Liver (tissue), 9 donors: Measurements from ENCODE around the gene TRIOBP. TPM values are rescaled to one million over a fixed set of nuclear protein-coding genes. Genes with fewer than 3 reads are reported as not detected.

Experiments
- DNase-seq: peaks from one replicate; pipeline ENCODE4 v3.0.0-alpha.2; 2017; ENCODE audit warnings: low spot score
- H3K27ac ChIP-seq, 2 donors: one replicate each; pipeline ENCODE4 v1.7.0; 2013; ENCODE audit warnings: inconsistent platforms in 2 of 2, low read length in 2 of 2, control low read depth in 1 of 2, low read depth in 1 of 2, mild to moderate bottlenecking in 1 of 2
- H3K27me3 ChIP-seq, 4 donors: one replicate each; pipeline versions ENCODE4 v1.6.1 to v1.7.0; 2013; ENCODE audit warnings: low read length in 3 of 4, inconsistent platforms in 1 of 4, mild to moderate bottlenecking in 1 of 4, moderate library complexity in 1 of 4; ENCODE audit not compliant: control insufficient read depth in 4 of 4, insufficient read depth in 4 of 4
- H3K36me3 ChIP-seq, 4 donors: one replicate each; pipeline versions ENCODE4 v1.6.1 to v1.7.0; 2013; ENCODE audit warnings: low read length in 3 of 4, mild to moderate bottlenecking in 3 of 4, low read depth in 1 of 4, moderate library complexity in 1 of 4; ENCODE audit not compliant: control insufficient read depth in 4 of 4, insufficient read depth in 3 of 4
- H3K4me1 ChIP-seq, 4 donors: one replicate each; pipeline versions ENCODE4 v1.6.1 to v1.7.0; 2013; ENCODE audit warnings: low read length in 3 of 4, mild to moderate bottlenecking in 3 of 4, moderate library complexity in 1 of 4; ENCODE audit not compliant: control insufficient read depth in 4 of 4, insufficient read depth in 4 of 4
- H3K4me3 ChIP-seq, 3 donors: one replicate each; pipeline versions ENCODE4 v1.6.1 to v1.7.0; 2013; ENCODE audit warnings: low read length in 3 of 3, control low read depth in 1 of 3, low read depth in 1 of 3, mild to moderate bottlenecking in 1 of 3
- H3K9ac ChIP-seq, 2 donors: one replicate each; pipeline ENCODE4 v1.7.0; 2013; ENCODE audit warnings: low read length in 2 of 2, mild to moderate bottlenecking in 2 of 2, moderate library complexity in 2 of 2, control low read depth in 1 of 2, low read depth in 1 of 2
- H3K9me3 ChIP-seq, 4 donors: one replicate each; pipeline versions ENCODE4 v1.6.1 to v1.7.0; 2013; ENCODE audit warnings: low read length in 3 of 4; ENCODE audit not compliant: control insufficient read depth in 4 of 4
- EGR1 ChIP-seq, 2 donors: IDR thresholded peaks; 2 replicates each; pipeline ENCODE4 v1.6.1; 2016 to 2018; ENCODE audit warnings: antibody characterized with exemption in 2 of 2, low read depth in 2 of 2
- FOXA1 ChIP-seq: IDR thresholded peaks from 2 replicates; pipeline ENCODE4 v1.6.1; 2016; ENCODE audit warnings: antibody characterized with exemption
- FOXA2 ChIP-seq: IDR thresholded peaks from 2 replicates; pipeline ENCODE4 v1.6.1; 2016; ENCODE audit warnings: antibody characterized with exemption
- HNF4A ChIP-seq, 2 donors: conservative IDR thresholded peaks; 2 replicates each; pipeline ENCODE4 v1.6.1; 2016; ENCODE audit warnings: antibody characterized with exemption in 2 of 2, mild to moderate bottlenecking in 2 of 2
- HNF4G ChIP-seq: IDR thresholded peaks from 2 replicates; pipeline ENCODE4 v1.6.1; 2016; ENCODE audit warnings: antibody characterized with exemption
- MAX ChIP-seq: IDR thresholded peaks from 2 replicates; pipeline ENCODE4 v1.6.1; 2016; ENCODE audit warnings: antibody characterized with exemption
- NR2F2 ChIP-seq: IDR thresholded peaks from 2 replicates; pipeline ENCODE4 v1.6.1; 2016; ENCODE audit warnings: antibody characterized with exemption
- RAD21 ChIP-seq, 2 donors: IDR thresholded peaks; 2 replicates each; pipeline ENCODE4 v1.6.1; 2016; ENCODE audit warnings: antibody characterized with exemption in 2 of 2, mild to moderate bottlenecking in 2 of 2
- SP1 ChIP-seq: IDR thresholded peaks from 2 replicates; pipeline ENCODE4 v1.6.1; 2018; ENCODE audit warnings: antibody characterized with exemption, mild to moderate bottlenecking
- YY1 ChIP-seq: IDR thresholded peaks from 2 replicates; pipeline ENCODE4 v1.6.1; 2016; ENCODE audit warnings: antibody characterized with exemption, mild to moderate bottlenecking
- WGBS: extraction: QIAGEN DNeasy Blood & Tissue Kit; methylation state at CpG from one replicate; pipeline ENCODE4 v1.1.7; 2013; 5-methylcytosine and 5-hydroxymethylcytosine counted together
- polyA plus RNA-seq, 2 donors: library from polyadenylated mRNA; stranded (reverse) in 1 of 2; unstranded in 1 of 2; fragments of 200-250 nt in 1 of 2; fragments of >200 nt in 1 of 2; fragmentation: Nextera tagmentation in 1 of 2; extraction: Ambion mirVana in 1 of 2; gene quantifications; one replicate each; pipeline versions ENCODE4 v1.2.1 to v1.2.3, GENCODE V29; 2013 to 2015
- total RNA-seq, 2 donors: library from RNA; depleted of rRNA; stranded (reverse); fragments of >200 nt; gene quantifications; one replicate each; pipeline ENCODE4 v1.2.3, GENCODE V29; 2014
- TF ChIP-seq, protein P1 (sequence below): fragments of 150-350 bp; IDR thresholded peaks from 2 replicates; pipeline ENCODE4 v1.5.1; 2017; ENCODE audit warnings: improper control_type of control experiment, low read depth, low read length; ENCODE audit not compliant: missing input control
- TF ChIP-seq, protein P2 (sequence below): IDR thresholded peaks from 2 replicates; pipeline ENCODE4 v1.6.1; 2016; ENCODE audit warnings: antibody characterized with exemption
- TF ChIP-seq, protein P3 (sequence below): IDR thresholded peaks from 2 replicates; pipeline ENCODE4 v1.6.1; 2016; ENCODE audit warnings: antibody characterized with exemption, mild to moderate bottlenecking
- TF ChIP-seq, protein P4 (sequence below): IDR thresholded peaks from 2 replicates; pipeline ENCODE4 v1.6.1; 2016; ENCODE audit warnings: antibody characterized with exemption
- donor health status: healthy.
- donor health status: healthy.
- donor health status: healthy.
- donor health status: healthy.
- donor health status: healthy.

The TRIOBP gene
- total and polyA plus RNA-seq, 4 donors = 4.8 to 41.1 (median 21.6) TPM

- Histone ChIP-seq H3K36me3 (peaks cover 0 to 9% (median 2%) of the 10 kb centered on the region in 4 donors), H3K27ac (peak overlapping the region in 1 of 2 donors; percentile 10), H3K4me1 (peaks cover 10 to 52% (median 39%) of the 10 kb centered on the region in 4 donors), H3K4me3 (peak overlapping the region in 1 of 3 donors; percentile 26), H3K9ac (no peak overlapping the region), H3K27me3 (no peaks in the 10 kb centered on the region), H3K9me3 (no peaks in the 10 kb centered on the region)
- WGBS = 4% methylated on average over 29 of the region's 29 CpGs
- TF ChIP-seq, protein P1, sequence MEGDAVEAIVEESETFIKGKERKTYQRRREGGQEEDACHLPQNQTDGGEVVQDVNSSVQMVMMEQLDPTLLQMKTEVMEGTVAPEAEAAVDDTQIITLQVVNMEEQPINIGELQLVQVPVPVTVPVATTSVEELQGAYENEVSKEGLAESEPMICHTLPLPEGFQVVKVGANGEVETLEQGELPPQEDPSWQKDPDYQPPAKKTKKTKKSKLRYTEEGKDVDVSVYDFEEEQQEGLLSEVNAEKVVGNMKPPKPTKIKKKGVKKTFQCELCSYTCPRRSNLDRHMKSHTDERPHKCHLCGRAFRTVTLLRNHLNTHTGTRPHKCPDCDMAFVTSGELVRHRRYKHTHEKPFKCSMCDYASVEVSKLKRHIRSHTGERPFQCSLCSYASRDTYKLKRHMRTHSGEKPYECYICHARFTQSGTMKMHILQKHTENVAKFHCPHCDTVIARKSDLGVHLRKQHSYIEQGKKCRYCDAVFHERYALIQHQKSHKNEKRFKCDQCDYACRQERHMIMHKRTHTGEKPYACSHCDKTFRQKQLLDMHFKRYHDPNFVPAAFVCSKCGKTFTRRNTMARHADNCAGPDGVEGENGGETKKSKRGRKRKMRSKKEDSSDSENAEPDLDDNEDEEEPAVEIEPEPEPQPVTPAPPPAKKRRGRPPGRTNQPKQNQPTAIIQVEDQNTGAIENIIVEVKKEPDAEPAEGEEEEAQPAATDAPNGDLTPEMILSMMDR = peak; percentile 88
- no peak for TF ChIP-seq MAX
- peak; percentile 97 to 99 for TF ChIP-seq RAD21 (IDR thresholded peaks at IDR 0.05)
- TF ChIP-seq SP1 = peak; percentile 31
- DNase-seq = peak; percentile 93
These were observed 121.0 kb downstream of the TRIOBP start for GRCh38 chr22:37817705-37818408.

GRCh38 chr22:37818409-37819104, 121.7 kb downstream of the TRIOBP start:
- peaks cover 0 to 6% (median 2%) of the 10 kb centered on the region in 4 donors for H3K36me3 ChIP-seq
- peaks cover 10 to 59% (median 46%) of the 10 kb centered on the region in 4 donors for H3K4me1 ChIP-seq
- WGBS = 3% methylated on average over 68 of the region's 68 CpGs
- H3K9me3 ChIP-seq = no peaks in the 10 kb centered on the region
- H3K27ac ChIP-seq = no peak overlapping the region
- no peaks in the 10 kb centered on the region for H3K27me3 ChIP-seq
- H3K9ac ChIP-seq = no peak overlapping the region
- TF ChIP-seq RAD21 (IDR thresholded peaks at IDR 0.05) (peak in 1 of 2 donors; percentile 50), FOXA1 (no peak)
- TF ChIP-seq, protein P1 = peak; percentile 9
- DNase-seq = peak; percentile 53
- H3K4me3 ChIP-seq = peak overlapping the region in 1 of 3 donors; percentile 25

DNA sequence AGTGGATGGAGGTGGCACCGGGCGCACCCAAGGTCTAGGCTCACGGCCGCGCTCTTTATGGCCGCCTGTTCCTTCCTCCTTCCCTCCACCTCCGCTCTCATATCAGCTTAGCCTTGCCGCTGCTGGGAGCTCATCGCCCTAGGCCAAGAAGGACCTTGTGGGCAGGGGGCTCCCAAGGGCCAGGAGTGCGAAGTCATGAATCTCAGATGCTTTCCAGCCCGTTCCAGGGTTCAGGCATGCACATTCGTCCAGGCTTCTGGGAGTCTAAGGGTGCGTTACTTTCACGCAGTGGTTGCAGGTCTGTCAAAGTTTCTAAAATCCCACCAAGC, 122.2 kb downstream of the TRIOBP start:
- Histone ChIP-seq H3K27ac (no peak overlapping the region), H3K4me1 (peaks cover 10 to 61% (median 49%) of the 10 kb centered on the region in 4 donors), H3K36me3 (peaks cover 0 to 6% (median 1%) of the 10 kb centered on the region in 4 donors), H3K9ac (no peak overlapping the region), H3K4me3 (peak overlapping the region in 1 of 3 donors; percentile 25), H3K9me3 (no peaks in the 10 kb centered on the region), H3K27me3 (no peaks in the 10 kb centered on the region)
- DNase-seq = no peak
- 25% methylated on average over 14 of the region's 14 CpGs for WGBS
- TF ChIP-seq YY1 = no peak
- TF ChIP-seq SP1 = no peak
- no peak for TF ChIP-seq RAD21 (IDR thresholded peaks at IDR 0.05)
- TF ChIP-seq HNF4G = no peak
- no peak for TF ChIP-seq EGR1 (IDR thresholded peaks at IDR 0.05; ENCODE audit: low read depth in 2 of 2)
- TF ChIP-seq FOXA1 = no peak
- TF ChIP-seq HNF4A (conservative IDR thresholded peaks at IDR 0.05) = no peak
- TF ChIP-seq, protein P2, sequence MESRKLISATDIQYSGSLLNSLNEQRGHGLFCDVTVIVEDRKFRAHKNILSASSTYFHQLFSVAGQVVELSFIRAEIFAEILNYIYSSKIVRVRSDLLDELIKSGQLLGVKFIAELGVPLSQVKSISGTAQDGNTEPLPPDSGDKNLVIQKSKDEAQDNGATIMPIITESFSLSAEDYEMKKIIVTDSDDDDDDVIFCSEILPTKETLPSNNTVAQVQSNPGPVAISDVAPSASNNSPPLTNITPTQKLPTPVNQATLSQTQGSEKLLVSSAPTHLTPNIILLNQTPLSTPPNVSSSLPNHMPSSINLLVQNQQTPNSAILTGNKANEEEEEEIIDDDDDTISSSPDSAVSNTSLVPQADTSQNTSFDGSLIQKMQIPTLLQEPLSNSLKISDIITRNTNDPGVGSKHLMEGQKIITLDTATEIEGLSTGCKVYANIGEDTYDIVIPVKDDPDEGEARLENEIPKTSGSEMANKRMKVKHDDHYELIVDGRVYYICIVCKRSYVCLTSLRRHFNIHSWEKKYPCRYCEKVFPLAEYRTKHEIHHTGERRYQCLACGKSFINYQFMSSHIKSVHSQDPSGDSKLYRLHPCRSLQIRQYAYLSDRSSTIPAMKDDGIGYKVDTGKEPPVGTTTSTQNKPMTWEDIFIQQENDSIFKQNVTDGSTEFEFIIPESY = no peak
- TF ChIP-seq, protein P3, sequence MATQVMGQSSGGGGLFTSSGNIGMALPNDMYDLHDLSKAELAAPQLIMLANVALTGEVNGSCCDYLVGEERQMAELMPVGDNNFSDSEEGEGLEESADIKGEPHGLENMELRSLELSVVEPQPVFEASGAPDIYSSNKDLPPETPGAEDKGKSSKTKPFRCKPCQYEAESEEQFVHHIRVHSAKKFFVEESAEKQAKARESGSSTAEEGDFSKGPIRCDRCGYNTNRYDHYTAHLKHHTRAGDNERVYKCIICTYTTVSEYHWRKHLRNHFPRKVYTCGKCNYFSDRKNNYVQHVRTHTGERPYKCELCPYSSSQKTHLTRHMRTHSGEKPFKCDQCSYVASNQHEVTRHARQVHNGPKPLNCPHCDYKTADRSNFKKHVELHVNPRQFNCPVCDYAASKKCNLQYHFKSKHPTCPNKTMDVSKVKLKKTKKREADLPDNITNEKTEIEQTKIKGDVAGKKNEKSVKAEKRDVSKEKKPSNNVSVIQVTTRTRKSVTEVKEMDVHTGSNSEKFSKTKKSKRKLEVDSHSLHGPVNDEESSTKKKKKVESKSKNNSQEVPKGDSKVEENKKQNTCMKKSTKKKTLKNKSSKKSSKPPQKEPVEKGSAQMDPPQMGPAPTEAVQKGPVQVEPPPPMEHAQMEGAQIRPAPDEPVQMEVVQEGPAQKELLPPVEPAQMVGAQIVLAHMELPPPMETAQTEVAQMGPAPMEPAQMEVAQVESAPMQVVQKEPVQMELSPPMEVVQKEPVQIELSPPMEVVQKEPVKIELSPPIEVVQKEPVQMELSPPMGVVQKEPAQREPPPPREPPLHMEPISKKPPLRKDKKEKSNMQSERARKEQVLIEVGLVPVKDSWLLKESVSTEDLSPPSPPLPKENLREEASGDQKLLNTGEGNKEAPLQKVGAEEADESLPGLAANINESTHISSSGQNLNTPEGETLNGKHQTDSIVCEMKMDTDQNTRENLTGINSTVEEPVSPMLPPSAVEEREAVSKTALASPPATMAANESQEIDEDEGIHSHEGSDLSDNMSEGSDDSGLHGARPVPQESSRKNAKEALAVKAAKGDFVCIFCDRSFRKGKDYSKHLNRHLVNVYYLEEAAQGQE = no peak
- TF ChIP-seq, protein P4, sequence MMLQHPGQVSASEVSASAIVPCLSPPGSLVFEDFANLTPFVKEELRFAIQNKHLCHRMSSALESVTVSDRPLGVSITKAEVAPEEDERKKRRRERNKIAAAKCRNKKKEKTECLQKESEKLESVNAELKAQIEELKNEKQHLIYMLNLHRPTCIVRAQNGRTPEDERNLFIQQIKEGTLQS = no peak
- TF ChIP-seq FOXA2 = no peak
- TF ChIP-seq MAX = no peak
- TF ChIP-seq NR2F2 = no peak
